Esophagus squamous epithelium (tissue), 4 donors: ENCODE data around the gene STK32A.
A peak's percentile ranks its signal among the peaks of the same experiment; 100 is the strongest.

Experiments
- POLR2A ChIP-seq, 4 donors: fragments of 450-650 bp; IDR thresholded peaks; one replicate each; pipeline ENCODE4 v1.6.1; 2017; ENCODE audit warnings: antibody characterized with exemption in 4 of 4, mild to moderate bottlenecking in 4 of 4, moderate library complexity in 3 of 4
- TF ChIP-seq, protein P1 (sequence below), 6 experiments: fragments of 450-650 bp in 4 of 6; fragments of 200-600 bp in 2 of 6; sonication (generic) in 2 of 6; IDR thresholded peaks; one replicate each; pipeline ENCODE4 v1.5.1; 2016 to 2019; ENCODE audit warnings: antibody characterized with exemption in 6 of 6, mild to moderate bottlenecking in 4 of 6, moderate library complexity in 4 of 6

DNA sequence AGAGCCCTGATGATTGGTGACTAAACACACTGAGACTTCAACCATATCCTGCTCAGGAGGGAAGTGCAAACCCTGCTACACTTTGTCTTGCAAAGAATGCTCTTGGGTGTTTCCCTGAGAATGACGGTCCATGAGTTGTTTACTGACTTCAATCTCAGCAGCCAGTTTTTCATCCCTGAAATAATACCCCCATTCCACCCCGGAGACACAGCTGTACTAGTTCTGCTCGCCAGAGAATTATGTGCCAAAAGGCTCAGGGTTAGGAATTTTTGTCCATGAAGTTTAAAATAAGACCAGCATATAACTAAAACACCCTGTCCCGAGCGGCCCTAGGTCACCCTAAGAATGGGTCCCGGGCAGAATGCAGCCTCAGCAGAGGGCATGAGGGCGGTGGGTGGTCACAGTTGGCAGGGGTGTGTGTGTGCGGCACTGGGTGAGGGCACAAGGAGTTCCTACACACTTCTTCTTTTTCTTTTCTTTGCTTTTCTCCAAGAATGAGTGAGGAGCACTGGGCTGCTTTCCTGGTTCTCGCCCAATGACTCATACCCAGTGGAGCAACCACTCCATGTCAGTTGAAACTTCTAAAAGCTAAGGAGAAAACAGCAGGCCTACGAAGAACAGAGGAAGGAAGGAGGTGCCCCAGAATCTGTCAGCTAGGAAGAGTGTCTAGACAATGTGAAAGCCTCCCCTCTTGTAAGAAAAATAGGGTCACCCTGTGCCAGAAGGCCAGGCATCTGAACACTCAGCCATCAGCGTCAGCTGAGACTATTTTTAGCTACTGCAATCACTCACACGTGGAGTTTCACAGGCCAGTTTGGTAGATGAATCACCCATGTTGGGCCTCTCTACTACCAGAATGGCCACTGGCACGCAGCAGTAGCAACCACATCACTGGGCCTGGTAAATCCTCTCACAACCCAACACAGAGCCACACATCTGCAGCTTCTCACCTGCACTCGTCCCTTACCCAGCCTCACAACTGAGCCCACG is 169.1 kb downstream of the STK32A start:
- peak in 1 of 4 donors; percentile 9 for TF ChIP-seq POLR2A (IDR thresholded peaks at IDR 0.05)
- TF ChIP-seq, protein P1, sequence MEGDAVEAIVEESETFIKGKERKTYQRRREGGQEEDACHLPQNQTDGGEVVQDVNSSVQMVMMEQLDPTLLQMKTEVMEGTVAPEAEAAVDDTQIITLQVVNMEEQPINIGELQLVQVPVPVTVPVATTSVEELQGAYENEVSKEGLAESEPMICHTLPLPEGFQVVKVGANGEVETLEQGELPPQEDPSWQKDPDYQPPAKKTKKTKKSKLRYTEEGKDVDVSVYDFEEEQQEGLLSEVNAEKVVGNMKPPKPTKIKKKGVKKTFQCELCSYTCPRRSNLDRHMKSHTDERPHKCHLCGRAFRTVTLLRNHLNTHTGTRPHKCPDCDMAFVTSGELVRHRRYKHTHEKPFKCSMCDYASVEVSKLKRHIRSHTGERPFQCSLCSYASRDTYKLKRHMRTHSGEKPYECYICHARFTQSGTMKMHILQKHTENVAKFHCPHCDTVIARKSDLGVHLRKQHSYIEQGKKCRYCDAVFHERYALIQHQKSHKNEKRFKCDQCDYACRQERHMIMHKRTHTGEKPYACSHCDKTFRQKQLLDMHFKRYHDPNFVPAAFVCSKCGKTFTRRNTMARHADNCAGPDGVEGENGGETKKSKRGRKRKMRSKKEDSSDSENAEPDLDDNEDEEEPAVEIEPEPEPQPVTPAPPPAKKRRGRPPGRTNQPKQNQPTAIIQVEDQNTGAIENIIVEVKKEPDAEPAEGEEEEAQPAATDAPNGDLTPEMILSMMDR (IDR thresholded peaks at IDR 0.05): no peak
